OCI-LY3 (cell line): Measurements from ENCODE around the gene KCNG1.

ENCODE experiments used
- H2AFZ ChIP-seq: fragments of 200-600, 300-600 bp; shearing (Covaris generic); 2 replicates; pipeline ENCODE4 v1.6.0; 2014; ENCODE audit warnings: antibody characterized with exemption, low read depth, low read length
- H3K27ac ChIP-seq: fragments of 200-600, 300-600 bp; sonication (generic); 2 replicates; pipeline ENCODE4 v1.5.1; 2014; ENCODE audit warnings: mild to moderate bottlenecking, low read length, moderate library complexity, mixed read lengths
- H3K27me3 ChIP-seq: fragments of 200-600, 300-600 bp; sonication (generic); 2 replicates; pipeline ENCODE4 v1.6.1; 2014; ENCODE audit warnings: low read depth, low read length, mixed read lengths
- H3K36me3 ChIP-seq: fragments of 200-600, 300-600 bp; sonication (generic); replicated peaks from 2 replicates; pipeline ENCODE3; 2014; ENCODE audit warnings: low read depth, low read length, mixed read lengths
- H3K4me1 ChIP-seq: fragments of 300-600, 200-600 bp; sonication (generic); 2 replicates; pipeline ENCODE4 v1.6.1; 2014; ENCODE audit warnings: low read length, mixed read lengths
- H3K4me2 ChIP-seq: fragments of 200-600, 300-600 bp; sonication (generic); 2 replicates; pipeline ENCODE4 v1.6.1; 2014; ENCODE audit warnings: low read length, mixed read lengths
- H3K4me3 ChIP-seq: fragments of 300-600, 200-600 bp; sonication (generic); 2 replicates; pipeline ENCODE4 v1.5.1; 2014; ENCODE audit warnings: antibody characterized with exemption, mild to moderate bottlenecking, low read length, moderate library complexity
- H3K79me2 ChIP-seq: fragments of 300-600, 200-600 bp; shearing (Covaris generic); 2 replicates; pipeline ENCODE4 v1.6.1; 2014; ENCODE audit warnings: mild to moderate bottlenecking, low read length, mixed read lengths
- H3K9ac ChIP-seq: fragments of 300-600, 200-600 bp; shearing (Covaris generic); 2 replicates; pipeline ENCODE4 v1.6.0; 2014; ENCODE audit warnings: mild to moderate bottlenecking, low read length, moderate library complexity
- H3K9me3 ChIP-seq: fragments of 200-600, 300-600 bp; shearing (Covaris generic); 2 replicates; pipeline ENCODE4 v1.6.1; 2014; ENCODE audit warnings: low read length, mixed read lengths; ENCODE audit not compliant: insufficient read depth
- H4K20me1 ChIP-seq: fragments of 200-600, 300-600 bp; sonication (generic); 2 replicates; pipeline ENCODE4 v1.6.1; 2016; ENCODE audit warnings: low read length, mixed read lengths; ENCODE audit not compliant: insufficient read depth
- EZH2phosphoT487 ChIP-seq: fragments of 200-600 bp; shearing (Covaris generic); IDR thresholded peaks from 2 replicates; pipeline ENCODE4 v1.6.1; 2018; ENCODE audit warnings: antibody characterized with exemption, mixed run types, low read depth
- TF ChIP-seq, protein P1 (sequence below): fragments of 200-600, 300-600 bp; sonication (generic); IDR thresholded peaks from 2 replicates; pipeline ENCODE4 v1.5.1; 2014; ENCODE audit warnings: antibody characterized with exemption, low read length, low read depth

Gene KCNG1

DNA sequence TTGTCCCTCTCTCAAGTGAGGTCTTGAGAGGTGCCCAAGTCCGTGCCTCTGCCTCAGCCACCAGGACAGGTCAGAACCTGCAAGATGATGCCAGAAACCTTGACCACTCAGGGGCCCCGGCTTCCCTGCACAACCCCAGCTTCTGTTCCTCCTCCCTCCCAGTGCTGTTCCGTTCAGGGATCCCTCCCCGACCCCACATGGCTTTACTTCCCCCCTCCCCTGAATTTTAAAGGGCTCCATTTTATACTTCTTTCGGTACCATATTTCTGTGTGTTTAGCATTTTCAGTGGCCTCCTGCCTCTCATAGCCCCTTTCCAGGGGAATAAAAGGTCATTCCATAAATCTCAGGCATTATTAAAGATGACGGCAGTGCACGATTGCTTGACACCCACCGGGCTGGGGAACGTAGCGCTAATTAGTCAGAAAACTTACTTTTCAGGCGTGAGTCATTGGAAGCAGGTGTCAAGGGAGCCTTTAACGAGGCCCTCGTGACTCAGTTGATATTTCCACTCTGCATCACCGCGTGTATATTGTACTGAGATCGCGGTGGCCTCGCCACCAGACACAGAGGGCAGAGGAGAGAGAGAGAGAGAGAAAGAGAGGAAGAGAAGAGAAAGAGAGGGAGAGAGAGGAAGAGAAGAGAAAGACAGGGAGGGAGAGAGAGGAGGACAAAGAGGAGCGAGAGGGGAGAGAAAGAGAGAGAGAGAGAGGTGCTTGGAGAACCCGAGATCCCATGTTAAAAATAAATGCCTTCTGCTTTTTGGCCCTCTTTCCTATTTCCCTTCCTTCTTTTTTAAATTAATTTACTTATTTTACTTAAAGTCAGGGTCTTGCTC is 21.3 kb downstream of the KCNG1 start:
- Histone ChIP-seq H2AFZ (no peak overlapping the region), H3K27me3 (peaks cover 62% of the 10 kb centered on the region), H3K9ac (no peak overlapping the region), H3K4me1 (no peaks in the 10 kb centered on the region), H3K4me2 (no peak overlapping the region), H3K79me2 (no peaks in the 10 kb centered on the region), H3K27ac (no peak overlapping the region), H4K20me1 (no peaks in the 10 kb centered on the region), H3K4me3 (no peak overlapping the region), H3K9me3 (no peaks in the 10 kb centered on the region), H3K36me3 (no peaks in the 10 kb centered on the region)
- TF ChIP-seq, protein P1, sequence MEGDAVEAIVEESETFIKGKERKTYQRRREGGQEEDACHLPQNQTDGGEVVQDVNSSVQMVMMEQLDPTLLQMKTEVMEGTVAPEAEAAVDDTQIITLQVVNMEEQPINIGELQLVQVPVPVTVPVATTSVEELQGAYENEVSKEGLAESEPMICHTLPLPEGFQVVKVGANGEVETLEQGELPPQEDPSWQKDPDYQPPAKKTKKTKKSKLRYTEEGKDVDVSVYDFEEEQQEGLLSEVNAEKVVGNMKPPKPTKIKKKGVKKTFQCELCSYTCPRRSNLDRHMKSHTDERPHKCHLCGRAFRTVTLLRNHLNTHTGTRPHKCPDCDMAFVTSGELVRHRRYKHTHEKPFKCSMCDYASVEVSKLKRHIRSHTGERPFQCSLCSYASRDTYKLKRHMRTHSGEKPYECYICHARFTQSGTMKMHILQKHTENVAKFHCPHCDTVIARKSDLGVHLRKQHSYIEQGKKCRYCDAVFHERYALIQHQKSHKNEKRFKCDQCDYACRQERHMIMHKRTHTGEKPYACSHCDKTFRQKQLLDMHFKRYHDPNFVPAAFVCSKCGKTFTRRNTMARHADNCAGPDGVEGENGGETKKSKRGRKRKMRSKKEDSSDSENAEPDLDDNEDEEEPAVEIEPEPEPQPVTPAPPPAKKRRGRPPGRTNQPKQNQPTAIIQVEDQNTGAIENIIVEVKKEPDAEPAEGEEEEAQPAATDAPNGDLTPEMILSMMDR: no peak
- no peak for TF ChIP-seq EZH2phosphoT487

DNA sequence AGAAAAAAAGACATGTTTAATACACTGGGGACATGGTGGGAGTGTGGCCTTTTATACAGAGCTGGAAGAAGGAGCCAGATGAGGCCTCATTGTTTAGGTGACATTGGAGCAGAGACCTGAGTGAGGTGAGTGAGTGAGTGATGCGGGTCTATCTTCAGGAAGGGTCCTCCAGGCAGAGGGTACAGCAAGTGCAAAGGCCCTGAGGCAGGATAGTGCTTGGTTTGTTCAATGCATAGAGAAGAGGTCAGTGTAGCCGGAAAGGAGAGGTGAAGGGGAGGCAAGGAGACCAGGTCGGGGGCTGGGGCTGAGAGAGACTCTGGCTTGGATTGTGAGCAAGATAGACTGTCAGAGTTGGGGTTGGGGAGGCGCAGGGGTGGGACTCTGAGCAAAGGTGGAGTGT is 23.6 kb downstream of the KCNG1 start:
- Histone ChIP-seq H3K27ac (no peak overlapping the region), H3K4me2 (no peak overlapping the region), H3K79me2 (no peaks in the 10 kb centered on the region), H2AFZ (no peak overlapping the region), H3K36me3 (no peaks in the 10 kb centered on the region), H3K4me3 (no peak overlapping the region), H3K27me3 (peaks cover 71% of the 10 kb centered on the region), H3K4me1 (no peaks in the 10 kb centered on the region), H3K9me3 (no peaks in the 10 kb centered on the region), H4K20me1 (no peaks in the 10 kb centered on the region), H3K9ac (no peak overlapping the region)
- TF ChIP-seq, protein P1: no peak
- TF ChIP-seq EZH2phosphoT487: no peak

DNA sequence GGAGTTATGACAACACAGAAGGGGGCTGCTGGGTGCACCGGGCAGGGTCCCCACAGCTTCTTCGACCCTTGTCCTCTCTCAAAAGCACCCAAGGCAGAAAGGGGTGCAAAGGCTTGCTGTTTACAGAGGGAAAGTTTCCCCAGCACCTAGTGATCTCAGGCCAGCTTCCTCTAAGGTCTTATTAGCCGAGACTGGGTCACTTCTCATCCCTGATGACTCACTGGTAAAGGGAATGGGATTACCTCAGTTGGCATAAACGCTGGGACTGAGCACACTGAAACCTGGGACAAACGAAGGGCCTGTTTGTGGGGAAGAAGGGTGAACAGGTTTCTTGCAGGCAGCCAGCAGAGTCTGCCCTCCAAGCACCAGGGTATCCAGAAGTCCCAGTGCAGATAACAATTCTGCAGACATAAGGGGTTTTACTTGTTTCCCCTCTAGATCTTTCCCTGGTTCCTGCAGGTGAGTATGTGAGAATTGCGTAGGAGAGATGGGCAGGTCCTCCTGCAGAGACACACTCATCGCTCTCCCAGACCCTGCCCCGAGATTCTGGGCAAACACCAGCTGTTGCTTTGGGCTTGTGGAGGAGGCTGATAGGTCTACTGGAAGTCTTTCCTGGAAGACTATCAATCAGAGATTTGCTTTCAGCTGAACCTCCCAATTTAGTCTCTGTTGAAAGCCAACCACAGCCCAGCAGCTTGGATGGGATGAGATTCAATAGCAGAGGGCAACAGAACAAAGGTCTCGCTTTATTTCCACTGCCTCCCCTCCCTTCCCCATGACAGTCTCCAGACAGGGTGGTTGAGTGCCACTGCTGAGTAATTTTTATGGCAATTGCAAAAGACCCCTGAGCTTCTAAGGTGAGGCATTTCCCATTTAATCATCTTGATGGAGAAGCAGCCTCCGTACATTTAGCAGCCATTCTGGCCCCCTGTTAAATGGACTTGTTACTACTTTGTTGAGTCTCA is 25.7 kb downstream of the KCNG1 start:
- H3K4me3 ChIP-seq: no peak overlapping the region
- peaks cover 14% of the 10 kb centered on the region for H3K4me1 ChIP-seq
- no peak overlapping the region for H3K4me2 ChIP-seq
- H3K27ac ChIP-seq: no peak overlapping the region
- no peaks in the 10 kb centered on the region for H3K9me3 ChIP-seq
- H3K27me3 ChIP-seq: peaks cover 64% of the 10 kb centered on the region
- H3K9ac ChIP-seq: no peak overlapping the region
- no peaks in the 10 kb centered on the region for H3K36me3 ChIP-seq
- no peaks in the 10 kb centered on the region for H4K20me1 ChIP-seq
- TF ChIP-seq EZH2phosphoT487: no peak
- TF ChIP-seq, protein P1: no peak
- H3K79me2 ChIP-seq: no peaks in the 10 kb centered on the region
- H2AFZ ChIP-seq: no peak overlapping the region

DNA sequence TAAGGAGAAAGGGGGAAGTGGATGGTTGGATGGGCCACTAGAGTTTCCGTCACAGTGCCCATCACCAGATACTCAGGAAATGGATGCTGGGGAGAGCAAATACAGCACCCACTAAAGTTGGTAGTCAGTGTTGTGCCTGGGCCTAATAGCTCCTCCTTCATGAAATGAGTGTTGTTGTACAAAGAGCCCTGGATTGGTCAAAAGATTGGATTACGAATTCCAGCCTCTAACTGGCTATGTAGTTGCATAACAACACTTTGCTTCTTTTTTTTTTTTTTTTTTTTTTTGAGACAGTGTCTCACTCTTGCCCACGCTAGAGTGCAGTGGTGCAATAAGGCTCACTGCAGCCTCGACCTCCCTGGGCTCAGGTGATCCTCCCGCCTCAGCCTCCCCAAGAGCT is 27.4 kb downstream of the KCNG1 start:
- Histone ChIP-seq H3K79me2 (no peaks in the 10 kb centered on the region), H3K4me3 (no peak overlapping the region), H3K9ac (no peak overlapping the region), H3K4me2 (no peak overlapping the region), H2AFZ (no peak overlapping the region), H4K20me1 (no peaks in the 10 kb centered on the region), H3K9me3 (no peaks in the 10 kb centered on the region), H3K4me1 (peaks cover 19% of the 10 kb centered on the region), H3K36me3 (no peaks in the 10 kb centered on the region), H3K27me3 (peaks cover 47% of the 10 kb centered on the region), H3K27ac (no peak overlapping the region)
- TF ChIP-seq, protein P1: no peak
- no peak for TF ChIP-seq EZH2phosphoT487
